KMS-11 (cell line): ENCODE measurements around the gene PROB1.

Source experiments
- H2AFZ ChIP-seq: fragments of 200-600 bp; sonication (generic); 2 replicates; pipeline ENCODE4 v1.6.1; 2016; ENCODE audit warnings: antibody characterized with exemption, mixed run types, low read depth
- H3K27ac ChIP-seq: fragments of 200-600 bp; sonication (generic); 2 replicates; pipeline ENCODE4 v1.6.1; 2016; ENCODE audit warnings: mild to moderate bottlenecking, mixed run types
- H3K27me3 ChIP-seq: fragments of 200-600 bp; sonication (generic); 2 replicates; pipeline ENCODE4 v1.6.1; 2017; ENCODE audit warnings: mild to moderate bottlenecking, low read depth, mixed run types, moderate library complexity; ENCODE audit not compliant: insufficient read depth
- H3K36me3 ChIP-seq: fragments of 200-600 bp; sonication (generic); 2 replicates; pipeline ENCODE4 v1.6.1; 2017; ENCODE audit warnings: mild to moderate bottlenecking, mixed run types; ENCODE audit not compliant: insufficient read depth
- H3K4me1 ChIP-seq: fragments of 200-600 bp; sonication (generic); 2 replicates; pipeline ENCODE4 v1.6.1; 2016; ENCODE audit warnings: mild to moderate bottlenecking, low read depth, mixed run types; ENCODE audit not compliant: poor library complexity, severe bottlenecking
- H3K4me2 ChIP-seq: fragments of 200-600 bp; sonication (generic); 2 replicates; pipeline ENCODE4 v1.7.0; 2016; ENCODE audit warnings: mild to moderate bottlenecking, mixed run types
- H3K4me3 ChIP-seq: fragments of 200-600 bp; sonication (generic); IDR thresholded peaks from 2 replicates; pipeline ENCODE4 v1.6.1; 2017; ENCODE audit warnings: low read depth, low read length, mixed read lengths; ENCODE audit not compliant: insufficient read depth
- H3K79me2 ChIP-seq: fragments of 200-600 bp; sonication (generic); 2 replicates; pipeline ENCODE4 v1.6.1; 2016; ENCODE audit warnings: low read depth, mixed run types; ENCODE audit not compliant: insufficient read depth
- H3K9ac ChIP-seq: fragments of 200-600 bp; sonication (generic); 2 replicates; pipeline ENCODE4 v1.6.1; 2016; ENCODE audit warnings: mild to moderate bottlenecking, mixed run types
- H4K20me1 ChIP-seq: fragments of 200-600 bp; sonication (generic); 2 replicates; pipeline ENCODE4 v1.6.1; 2016; ENCODE audit warnings: mild to moderate bottlenecking, mixed run types; ENCODE audit not compliant: insufficient read depth
- CTCF ChIP-seq: fragments of 200-600 bp; sonication (generic); conservative IDR thresholded peaks from 2 replicates; pipeline ENCODE4 v1.6.1; 2017; ENCODE audit warnings: low read depth, mild to moderate bottlenecking, antibody characterized with exemption, low read length, moderate library complexity, mixed read lengths

Gene PROB1

GRCh38 chr5:139364466-139364865 lies 30.4 kb downstream of the PROB1 start:
- Histone ChIP-seq H4K20me1 (no peaks in the 10 kb centered on the region), H3K4me2 (no peak overlapping the region), H3K27ac (no peak overlapping the region), H2AFZ (no peak overlapping the region), H3K4me1 (peaks cover 3% of the 10 kb centered on the region), H3K79me2 (peaks cover 12% of the 10 kb centered on the region; the same call in 1 of the 2 replicates), H3K27me3 (no peaks in the 10 kb centered on the region), H3K36me3 (peaks cover 3% of the 10 kb centered on the region; the same call in 1 of the 2 replicates), H3K4me3 (no peak overlapping the region), H3K9ac (no peak overlapping the region)
- TF ChIP-seq CTCF: no peak

GRCh38 chr5:139363937-139364336 lies 31.0 kb downstream of the PROB1 start:
- Histone ChIP-seq H4K20me1 (no peaks in the 10 kb centered on the region), H3K36me3 (peaks cover 3% of the 10 kb centered on the region; the same call in 1 of the 2 replicates), H3K79me2 (peaks cover 15% of the 10 kb centered on the region; the same call in 1 of the 2 replicates)

GRCh38 chr5:139361835-139362429 lies 33.0 kb downstream of the PROB1 start:
- Histone ChIP-seq H2AFZ (no peak overlapping the region), H3K79me2 (peaks cover 35% of the 10 kb centered on the region; the same call in 1 of the 2 replicates), H3K4me1 (no peaks in the 10 kb centered on the region), H3K36me3 (peaks cover under 1% of the 10 kb centered on the region; the same call in 1 of the 2 replicates), H3K27ac (no peak overlapping the region), H3K4me2 (no peak overlapping the region), H3K9ac (no peak overlapping the region), H4K20me1 (no peaks in the 10 kb centered on the region), H3K27me3 (no peaks in the 10 kb centered on the region), H3K4me3 (no peak overlapping the region)
- no peak for TF ChIP-seq CTCF

More at GRCh38 chr5:139363937-139364336, 31.0 kb downstream of the PROB1 start:
- no peak overlapping the region for H3K4me2 ChIP-seq
- TF ChIP-seq CTCF: no peak
- H3K4me1 ChIP-seq: peaks cover 3% of the 10 kb centered on the region
- no peaks in the 10 kb centered on the region for H3K27me3 ChIP-seq
- no peak overlapping the region for H3K27ac ChIP-seq
- H3K9ac ChIP-seq: no peak overlapping the region
- H2AFZ ChIP-seq: no peak overlapping the region
- no peak overlapping the region for H3K4me3 ChIP-seq

DNA sequence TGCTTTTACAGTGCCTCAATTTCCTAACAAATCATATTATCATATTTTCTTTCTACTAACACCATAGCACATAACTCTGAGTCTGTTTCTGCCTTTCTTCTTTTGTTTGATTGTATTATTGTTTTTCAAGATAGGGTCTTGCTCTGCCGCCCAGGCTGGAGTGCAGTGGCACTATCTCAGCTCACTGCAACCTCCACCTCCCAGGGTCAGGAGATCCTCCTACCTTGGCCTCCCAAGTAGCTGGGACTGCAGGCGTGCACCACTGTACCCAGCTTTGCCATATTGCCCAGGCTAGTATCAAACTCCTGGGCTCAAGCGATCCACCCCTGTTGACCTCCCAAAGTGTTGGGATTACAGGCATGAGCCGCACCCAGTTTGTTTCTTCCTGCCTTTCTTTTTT lies 34.5 kb downstream of the PROB1 start:
- no peaks in the 10 kb centered on the region for H4K20me1 ChIP-seq
- no peaks in the 10 kb centered on the region; the same call in 1 of the 2 replicates for H3K36me3 ChIP-seq
- H3K4me3 ChIP-seq: no peak overlapping the region
- no peak for TF ChIP-seq CTCF
- no peak overlapping the region for H3K4me2 ChIP-seq
- no peak overlapping the region for H3K9ac ChIP-seq
- H3K27me3 ChIP-seq: no peaks in the 10 kb centered on the region
- H2AFZ ChIP-seq: no peak overlapping the region
- no peak overlapping the region for H3K27ac ChIP-seq
- H3K79me2 ChIP-seq: peaks cover 50% of the 10 kb centered on the region
- H3K4me1 ChIP-seq: no peaks in the 10 kb centered on the region
